Panc1 (cell line): Measurements from ENCODE around the gene OR8H2.

Experiments used
- CTCF ChIP-seq: fragments of 450-650 bp; IDR thresholded peaks from 2 replicates; pipeline ENCODE4 v1.5.1; 2017; ENCODE audit warnings: mild to moderate bottlenecking
- POLR2AphosphoS5 ChIP-seq: IDR thresholded peaks from 2 replicates; pipeline ENCODE4 v1.6.1; 2012; ENCODE audit warnings: mild to moderate bottlenecking, low read depth, low read length, moderate library complexity
- REST ChIP-seq, 2 experiments: IDR thresholded peaks; 2 replicates each; pipeline ENCODE4 v1.6.1; 2011 to 2012; ENCODE audit warnings: low read depth in 2 of 2, control low read depth in 1 of 2, low read length in 1 of 2, mild to moderate bottlenecking in 1 of 2, moderate library complexity in 1 of 2; ENCODE audit not compliant: insufficient read depth in 1 of 2
- SIN3A ChIP-seq: IDR thresholded peaks from 2 replicates; pipeline ENCODE4 v1.6.1; 2012; ENCODE audit warnings: low read depth, mild to moderate bottlenecking, low read length, moderate library complexity, borderline replicate concordance; ENCODE audit not compliant: insufficient read depth

GRCh38 chr11:56122073-56122472 is 18.6 kb downstream of the OR8H2 start, which contains the start of gene OR8H3:
- TF ChIP-seq CTCF (no peak), REST (IDR thresholded peaks at IDR 0.05; ENCODE audit: insufficient read depth in 1 of 2, low read depth in 2 of 2, low read length in 1 of 2) (no peak), POLR2AphosphoS5 (no peak), SIN3A (no peak)
